Tibial nerve (tissue), 4 donors: Measurements from ENCODE around the gene SLC2A8. TPM values are rescaled to one million over a fixed set of nuclear protein-coding genes. Genes with fewer than 3 reads are reported as not detected.

Experiments
- DNase-seq, 2 donors: peaks; one replicate each; pipeline ENCODE4 v3.0.0-alpha.2; 2019; ENCODE audit warnings: low spot score in 2 of 2
- H3K27ac ChIP-seq, 4 donors: fragments of 200-600 bp; sonication (generic) in 3 of 4; one replicate each; pipeline ENCODE4 v1.5.1; 2017 to 2019; ENCODE audit warnings: mild to moderate bottlenecking in 1 of 4
- H3K27me3 ChIP-seq, 2 donors: fragments of 200-600 bp; sonication (generic) in 1 of 2; one replicate each; pipeline versions ENCODE4 v1.5.1 to v1.6.0; 2017 to 2019
- H3K36me3 ChIP-seq, 3 donors: fragments of 200-600 bp; sonication (generic); one replicate each; pipeline ENCODE4 v1.5.1; 2018 to 2019
- H3K4me1 ChIP-seq, 4 donors: fragments of 200-600 bp; sonication (generic) in 3 of 4; one replicate each; pipeline ENCODE4 v1.5.1; 2017 to 2019
- H3K4me3 ChIP-seq, 4 donors: fragments of 200-600 bp; sonication (generic) in 3 of 4; one replicate each; pipeline ENCODE4 v1.5.1; 2017 to 2019; ENCODE audit warnings: mild to moderate bottlenecking in 1 of 4, moderate library complexity in 1 of 4
- H3K9me3 ChIP-seq, 4 donors: fragments of 200-600 bp; sonication (generic) in 3 of 4; one replicate each; pipeline ENCODE4 v1.5.1; 2017 to 2019
- CTCF ChIP-seq, 5 experiments: fragments of 200-600 bp in 3 of 5; fragments of 450-650 bp in 2 of 5; sonication (generic) in 3 of 5; IDR thresholded peaks; one replicate each; pipeline ENCODE4 v1.5.1; 2016 to 2019; ENCODE audit warnings: antibody characterized with exemption in 5 of 5, mild to moderate bottlenecking in 3 of 5, moderate library complexity in 2 of 5
- EP300 ChIP-seq, 2 donors: sonication (generic); formaldehyde crosslinking; IDR thresholded peaks; one replicate each; pipeline ENCODE4 v1.6.1; 2017; ENCODE audit warnings: antibody characterized with exemption in 2 of 2, mild to moderate bottlenecking in 1 of 2
- POLR2A ChIP-seq, 2 donors: fragments of 450-650 bp; IDR thresholded peaks; one replicate each; pipeline ENCODE4 v1.6.1; 2017; ENCODE audit warnings: antibody characterized with exemption in 2 of 2, mild to moderate bottlenecking in 2 of 2, moderate library complexity in 2 of 2
- WGBS, 2 donors: methylation state at CpG; one replicate each; pipeline ENCODE4 v1.1.5; 2018; 5-methylcytosine and 5-hydroxymethylcytosine counted together
- total RNA-seq, 4 donors: library from RNA; depleted of rRNA; stranded (reverse); fragments of >200 nt; gene quantifications; one replicate each; pipeline ENCODE4 v1.1.0, GENCODE V29; 2016

SLC2A8 gene
- total RNA-seq, 4 donors from 2014 or later: 30.4 to 46.2 (median 31.7) TPM

- Histone ChIP-seq H3K4me3 (no peak overlapping the region), H3K4me1 (no peaks in the 10 kb centered on the region), H3K27me3 (no peaks in the 10 kb centered on the region), H3K27ac (no peak overlapping the region), H3K36me3 (peaks cover 4 to 100% (median 27%) of the 10 kb centered on the region in 3 donors), H3K9me3 (no peaks in the 10 kb centered on the region)
- TF ChIP-seq EP300 (IDR thresholded peaks at IDR 0.05) (no peak), CTCF (IDR thresholded peaks at IDR 0.05) (no peak), POLR2A (IDR thresholded peaks at IDR 0.05) (no peak)
- no peak for DNase-seq
- 85 to 94% methylated on average over 9 of the region's 9 CpGs for WGBS, 2 donors
Observed at GRCh38 chr9:127438394-127438793, 41.4 kb downstream of the SLC2A8 start.

GRCh38 chr9:127444283-127444920, 47.4 kb downstream of the SLC2A8 start:
- no peak for DNase-seq
- peaks cover 0 to 11% (median 4%) of the 10 kb centered on the region in 4 donors for H3K4me1 ChIP-seq
- no peaks in the 10 kb centered on the region for H3K27me3 ChIP-seq
- TF ChIP-seq POLR2A (IDR thresholded peaks at IDR 0.05) (no peak), CTCF (IDR thresholded peaks at IDR 0.05) (no peak), EP300 (IDR thresholded peaks at IDR 0.05) (no peak)
- no peak overlapping the region for H3K4me3 ChIP-seq
- H3K9me3 ChIP-seq: no peaks in the 10 kb centered on the region
- H3K27ac ChIP-seq: no peak overlapping the region
- WGBS, 2 donors: 92 to 95% methylated on average over 17 of the region's 17 CpGs
- peaks cover 4 to 100% (median 13%) of the 10 kb centered on the region in 3 donors for H3K36me3 ChIP-seq

GRCh38 chr9:127444921-127445850, 48.2 kb downstream of the SLC2A8 start:
- Histone ChIP-seq H3K4me3 (no peak overlapping the region), H3K4me1 (peaks cover 0 to 18% (median 12%) of the 10 kb centered on the region in 4 donors), H3K27ac (no peak overlapping the region), H3K36me3 (peaks cover 4 to 99% (median 18%) of the 10 kb centered on the region in 3 donors), H3K27me3 (no peaks in the 10 kb centered on the region), H3K9me3 (no peaks in the 10 kb centered on the region)
- 94% methylated on average over 15 of the region's 15 CpGs for WGBS, 2 donors
- no peak for TF ChIP-seq POLR2A (IDR thresholded peaks at IDR 0.05)
- TF ChIP-seq EP300 (IDR thresholded peaks at IDR 0.05): peak in 1 of 2 donors; percentile 59
- TF ChIP-seq CTCF (IDR thresholded peaks at IDR 0.05): no peak
- peak in 1 of 2 donors; percentile 48 for DNase-seq

GRCh38 chr9:127445851-127446712, 49.1 kb downstream of the SLC2A8 start:
- Histone ChIP-seq H3K27me3 (no peaks in the 10 kb centered on the region), H3K27ac (no peak overlapping the region), H3K36me3 (peaks cover 3 to 90% (median 18%) of the 10 kb centered on the region in 3 donors), H3K9me3 (no peaks in the 10 kb centered on the region), H3K4me1 (peaks cover 0 to 22% (median 15%) of the 10 kb centered on the region in 4 donors), H3K4me3 (no peak overlapping the region)
- WGBS, 2 donors: 79 to 88% methylated on average over 4 of the region's 4 CpGs
- TF ChIP-seq EP300 (IDR thresholded peaks at IDR 0.05) (no peak), POLR2A (IDR thresholded peaks at IDR 0.05) (no peak), CTCF (IDR thresholded peaks at IDR 0.05) (no peak)
- DNase-seq: no peak
